BLaER1 (cell line): Measurements from ENCODE around the gene ZBTB11.
"Not testable (repeated sequence)": the region's sequence is repeated elsewhere in the genome, so short reads cannot be mapped to it uniquely, and the experiment has no call there.

ENCODE experiments used
- H3K27ac ChIP-seq: shearing (Covaris generic); formaldehyde crosslinking; 2 replicates; pipeline ENCODE4 v1.8.1; 2022
- H3K27me3 ChIP-seq: shearing (Covaris generic); formaldehyde crosslinking; 2 replicates; pipeline ENCODE4 v1.8.1; 2022
- H3K36me3 ChIP-seq: shearing (Covaris generic); formaldehyde crosslinking; 2 replicates; pipeline ENCODE4 v1.8.1; 2022
- H3K4me1 ChIP-seq: shearing (Covaris generic); formaldehyde crosslinking; 2 replicates; pipeline ENCODE4 v1.8.1; 2022
- H3K4me2 ChIP-seq: shearing (Covaris generic); formaldehyde crosslinking; 2 replicates; pipeline ENCODE4 v1.8.1; 2022
- H3K4me3 ChIP-seq: shearing (Covaris generic); formaldehyde crosslinking; 2 replicates; pipeline ENCODE4 v1.8.1; 2022
- H3K9ac ChIP-seq: shearing (Covaris generic); formaldehyde crosslinking; 2 replicates; pipeline ENCODE4 v1.8.1; 2022
- H3K9me3 ChIP-seq: shearing (Covaris generic); formaldehyde crosslinking; 2 replicates; pipeline ENCODE4 v1.8.1; 2022
- H4K20me1 ChIP-seq: shearing (Covaris generic); formaldehyde crosslinking; 2 replicates; pipeline ENCODE4 v1.8.1; 2022
- Cebpa-rat ChIP-seq: shearing (Covaris generic); IDR thresholded peaks from 2 replicates; pipeline ENCODE4 v1.8.1; 2022

The ZBTB11 gene

GRCh38 chr3:101719604-101720185 is 42.8 kb upstream of the ZBTB11 start:
- H3K4me2 ChIP-seq = no peak overlapping the region
- no peak overlapping the region for H3K4me3 ChIP-seq
- H3K27ac ChIP-seq = no peak overlapping the region
- H3K27me3 ChIP-seq = no peaks in the 10 kb centered on the region
- H3K9me3 ChIP-seq = no peaks in the 10 kb centered on the region
- H3K36me3 ChIP-seq = no peaks in the 10 kb centered on the region
- H3K4me1 ChIP-seq = peaks cover 28% of the 10 kb centered on the region
- no peak overlapping the region for H3K9ac ChIP-seq
- H4K20me1 ChIP-seq = no peaks in the 10 kb centered on the region
- no peak for TF ChIP-seq Cebpa-rat

DNA sequence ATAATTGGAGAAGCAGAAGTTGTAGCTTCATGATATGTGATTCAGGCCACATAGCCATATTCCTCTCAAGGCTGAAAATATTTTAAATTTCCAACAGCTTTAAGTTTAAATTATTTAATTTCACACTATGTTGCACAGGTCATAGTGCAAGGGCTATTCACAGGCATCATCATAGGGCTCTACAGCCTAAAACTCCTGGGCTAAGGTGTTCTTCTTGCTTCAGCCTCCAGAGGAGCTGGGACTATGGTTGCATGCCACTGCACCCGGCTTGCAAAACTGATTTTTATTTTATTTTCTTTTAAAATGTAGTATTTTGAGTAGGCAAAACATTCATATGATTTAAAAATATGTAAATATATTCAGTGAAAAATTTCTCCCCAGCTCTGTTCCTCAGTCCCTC is 41.5 kb upstream of the ZBTB11 start:
- TF ChIP-seq Cebpa-rat = no peak
- H3K9me3 ChIP-seq = no peaks in the 10 kb centered on the region
- no peak overlapping the region for H3K9ac ChIP-seq
- no peaks in the 10 kb centered on the region for H4K20me1 ChIP-seq
- no peak overlapping the region for H3K27ac ChIP-seq
- H3K4me1 ChIP-seq = peaks cover 22% of the 10 kb centered on the region
- no peak overlapping the region for H3K4me2 ChIP-seq
- no peak overlapping the region for H3K4me3 ChIP-seq
- no peaks in the 10 kb centered on the region for H3K27me3 ChIP-seq
- no peaks in the 10 kb centered on the region for H3K36me3 ChIP-seq

DNA sequence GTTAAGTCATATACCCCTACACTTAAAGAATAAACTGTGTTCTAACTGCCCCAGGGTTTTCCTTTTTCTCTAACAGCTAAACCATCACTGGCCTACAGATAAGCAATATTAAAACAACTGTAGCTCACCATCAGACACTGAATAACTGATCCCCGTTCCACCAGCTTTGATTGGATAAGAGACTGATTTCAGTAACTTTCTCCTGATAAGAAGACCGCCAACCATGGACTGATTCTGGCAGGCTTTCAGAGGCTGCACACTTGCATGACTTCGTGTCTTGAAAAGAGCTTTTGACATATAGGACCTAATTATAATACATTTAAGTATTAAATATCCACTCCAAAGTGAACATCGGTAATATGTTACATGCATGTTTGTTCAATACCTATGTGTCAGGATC is 32.2 kb upstream of the ZBTB11 start:
- H3K4me3 ChIP-seq = no peak overlapping the region
- no peaks in the 10 kb centered on the region for H3K9me3 ChIP-seq
- no peaks in the 10 kb centered on the region for H4K20me1 ChIP-seq
- no peaks in the 10 kb centered on the region for H3K27me3 ChIP-seq
- no peaks in the 10 kb centered on the region for H3K4me1 ChIP-seq
- TF ChIP-seq Cebpa-rat = no peak
- H3K36me3 ChIP-seq = no peaks in the 10 kb centered on the region
- no peak overlapping the region for H3K27ac ChIP-seq
- H3K9ac ChIP-seq = no peak overlapping the region
- H3K4me2 ChIP-seq = no peak overlapping the region

DNA sequence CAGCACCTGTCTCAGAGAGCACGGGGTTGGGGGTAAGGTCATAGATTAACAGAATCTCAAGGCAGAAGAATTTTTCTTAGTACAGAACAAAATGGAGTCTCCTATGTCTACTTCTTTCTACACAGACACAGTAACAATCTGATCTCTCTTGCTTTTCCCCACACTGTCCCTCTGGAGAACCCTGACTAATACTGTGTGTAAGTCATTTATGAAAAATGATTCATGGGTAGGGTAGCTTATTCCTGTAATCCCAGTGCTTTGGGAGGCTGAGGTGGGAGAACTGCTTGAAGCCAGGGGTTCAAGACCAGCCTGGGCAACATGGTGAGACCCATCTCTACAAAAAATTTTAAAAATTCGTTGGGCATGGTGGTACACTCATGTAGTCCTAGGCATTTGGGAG is 27.7 kb upstream of the ZBTB11 start:
- H3K4me1 ChIP-seq, H3K9ac ChIP-seq, H3K4me2 ChIP-seq, H3K27me3 ChIP-seq, H3K27ac ChIP-seq, H3K9me3 ChIP-seq, H4K20me1 ChIP-seq, H3K36me3 ChIP-seq, H3K4me3 ChIP-seq: not testable (repeated sequence)

GRCh38 chr3:101703169-101703568 is 26.2 kb upstream of the ZBTB11 start:
- Histone ChIP-seq H3K9me3 (no peaks in the 10 kb centered on the region), H3K4me2 (no peak overlapping the region), H3K27ac (no peak overlapping the region)

DNA sequence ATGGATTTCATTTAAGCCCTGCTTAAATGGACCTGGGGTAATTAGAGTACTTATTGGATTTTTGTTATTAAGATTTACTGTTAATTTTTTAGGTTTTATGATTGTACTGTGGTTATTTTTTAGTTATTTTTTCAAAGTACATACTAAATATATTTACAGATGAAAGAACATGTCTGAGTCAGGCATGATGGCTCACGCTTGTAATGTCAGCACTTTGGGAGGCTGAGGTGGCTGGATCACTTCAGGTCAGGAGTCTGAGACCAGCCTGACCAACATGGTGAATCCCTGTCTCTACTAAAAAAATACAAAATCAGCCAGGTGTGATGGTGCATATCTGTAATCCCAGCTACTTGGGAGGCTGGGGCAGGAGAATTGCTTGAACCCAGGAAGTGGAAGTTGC is 25.8 kb upstream of the ZBTB11 start:
- Histone ChIP-seq H4K20me1 (no peaks in the 10 kb centered on the region), H3K4me1 (no peaks in the 10 kb centered on the region), H3K27me3 (no peaks in the 10 kb centered on the region), H3K36me3 (no peaks in the 10 kb centered on the region), H3K4me3 (no peak overlapping the region), H3K9ac (no peak overlapping the region), H3K27ac (no peak overlapping the region), H3K9me3 (no peaks in the 10 kb centered on the region), H3K4me2 (no peak overlapping the region)
- no peak for TF ChIP-seq Cebpa-rat

More at GRCh38 chr3:101703169-101703568, 26.2 kb upstream of the ZBTB11 start:
- Histone ChIP-seq H3K27me3 (no peaks in the 10 kb centered on the region), H3K36me3 (no peaks in the 10 kb centered on the region), H3K4me3 (no peak overlapping the region), H4K20me1 (no peaks in the 10 kb centered on the region), H3K9ac (no peak overlapping the region), H3K4me1 (no peaks in the 10 kb centered on the region)
- TF ChIP-seq Cebpa-rat = no peak

- H3K9me3 ChIP-seq = no peaks in the 10 kb centered on the region
- no peak for TF ChIP-seq Cebpa-rat
- H4K20me1 ChIP-seq = no peaks in the 10 kb centered on the region
- no peak overlapping the region for H3K27ac ChIP-seq
- H3K27me3 ChIP-seq = no peaks in the 10 kb centered on the region
- no peak overlapping the region for H3K4me2 ChIP-seq
- H3K9ac ChIP-seq = no peak overlapping the region
- H3K4me3 ChIP-seq = no peak overlapping the region
- H3K4me1 ChIP-seq = no peaks in the 10 kb centered on the region
- H3K36me3 ChIP-seq = no peaks in the 10 kb centered on the region
These were observed 25.0 kb upstream of the ZBTB11 start for GRCh38 chr3:101701696-101702634.

DNA sequence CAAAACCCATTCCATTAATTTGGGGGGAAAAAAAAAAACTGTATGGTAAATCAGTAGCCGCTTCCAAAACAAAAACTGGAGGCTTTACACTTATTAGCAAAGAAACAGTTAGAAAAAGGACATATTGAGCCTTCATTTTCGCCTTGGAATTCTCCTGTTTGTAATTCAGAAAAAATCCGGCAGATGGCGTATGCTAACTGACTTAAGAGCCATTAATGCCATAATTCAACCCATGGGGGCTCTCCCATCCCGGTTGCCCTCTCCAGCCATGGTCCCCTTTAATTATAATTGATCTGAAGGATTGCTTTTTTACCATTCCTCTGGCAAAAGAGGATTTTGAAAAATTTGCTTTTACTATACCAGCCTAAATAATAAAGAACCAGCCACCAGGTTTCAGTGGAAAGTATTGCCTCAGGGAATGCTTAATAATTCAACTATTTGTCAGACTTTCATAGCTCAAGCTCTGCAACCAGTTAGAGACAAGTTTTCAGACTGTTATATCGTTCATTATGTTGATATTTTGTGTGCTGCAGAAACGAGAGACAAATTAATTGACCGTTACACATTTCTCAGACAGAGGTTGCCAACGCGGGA is 18.9 kb upstream of the ZBTB11 start:
- no peaks in the 10 kb centered on the region for H3K27me3 ChIP-seq
- no peaks in the 10 kb centered on the region for H3K9me3 ChIP-seq
- no peaks in the 10 kb centered on the region for H3K36me3 ChIP-seq
- H3K27ac ChIP-seq = no peak overlapping the region
- H3K4me3 ChIP-seq = no peak overlapping the region
- TF ChIP-seq Cebpa-rat = no peak
- H3K4me2 ChIP-seq = no peak overlapping the region
- H4K20me1 ChIP-seq = no peaks in the 10 kb centered on the region
- H3K4me1 ChIP-seq = no peaks in the 10 kb centered on the region; the same call in 1 of the 2 replicates
- H3K9ac ChIP-seq = no peak overlapping the region

- H3K4me1 ChIP-seq, H3K4me3 ChIP-seq, H4K20me1 ChIP-seq, H3K9me3 ChIP-seq, H3K27ac ChIP-seq, H3K27me3 ChIP-seq, H3K4me2 ChIP-seq, H3K9ac ChIP-seq, H3K36me3 ChIP-seq: not testable (repeated sequence)
These were observed 17.9 kb upstream of the ZBTB11 start for GRCh38 chr3:101694836-101695235.

- H3K9ac ChIP-seq, H3K9me3 ChIP-seq, H3K4me3 ChIP-seq, H3K4me1 ChIP-seq, H3K4me2 ChIP-seq, H3K27me3 ChIP-seq, H3K27ac ChIP-seq, H3K36me3 ChIP-seq, H4K20me1 ChIP-seq: not testable (repeated sequence)
These were observed 16.6 kb upstream of the ZBTB11 start for GRCh38 chr3:101693540-101693939.

DNA sequence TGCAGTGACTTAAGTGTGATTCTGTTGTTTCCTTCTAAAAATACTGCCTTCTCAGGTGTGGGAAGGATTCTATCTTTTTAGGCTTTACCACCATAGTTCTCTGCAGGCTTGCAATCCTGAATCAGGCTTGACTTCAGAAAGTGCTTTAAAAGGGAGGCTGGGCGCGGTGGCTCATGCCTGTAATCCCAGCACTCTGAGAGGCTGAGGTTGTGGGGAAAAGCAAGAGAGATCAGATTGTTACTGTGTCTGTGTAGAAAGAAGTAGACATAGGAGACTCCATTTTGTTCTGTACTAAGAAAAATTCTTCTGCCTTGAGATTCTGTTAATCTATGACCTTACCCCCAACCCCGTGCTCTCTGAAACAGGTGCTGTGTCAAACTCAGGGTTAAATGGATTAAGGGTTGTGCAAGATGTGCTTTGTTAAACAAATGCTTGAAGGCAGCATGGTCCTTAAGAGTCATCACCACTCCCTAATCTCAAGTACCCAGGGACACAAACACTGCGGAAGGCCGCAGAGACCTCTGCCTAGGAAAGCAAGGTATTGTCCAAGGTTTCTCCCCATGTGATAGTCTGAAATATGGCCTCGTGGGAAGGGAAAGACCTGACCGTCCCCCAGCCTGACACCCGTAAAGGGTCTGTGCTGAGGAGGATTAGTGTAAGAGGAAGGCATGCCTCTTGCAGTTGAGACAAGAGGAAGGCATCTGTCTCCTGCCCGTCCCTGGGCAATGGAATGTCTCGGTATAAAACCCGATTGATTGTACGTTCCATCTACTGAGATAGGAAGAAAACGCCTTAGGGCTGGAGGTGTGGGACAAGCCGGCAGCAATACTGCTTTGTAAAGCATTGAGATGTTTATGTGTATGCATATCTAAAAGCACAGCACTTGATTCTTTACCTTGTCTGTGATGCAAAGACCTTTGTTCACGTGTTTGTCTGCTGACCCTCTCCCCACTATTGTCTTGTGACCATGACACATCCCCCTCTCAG is 15.0 kb upstream of the ZBTB11 start:
- H3K9ac ChIP-seq = not testable (repeated sequence)

More for the DNA sequence above, 15.0 kb upstream of the ZBTB11 start:
- not testable (repeated sequence) for H3K27ac ChIP-seq, H3K9me3 ChIP-seq, H3K27me3 ChIP-seq, H3K36me3 ChIP-seq, H4K20me1 ChIP-seq, H3K4me3 ChIP-seq, H3K4me2 ChIP-seq, H3K4me1 ChIP-seq
